CD4-positive, alpha-beta memory T cell (primary cell): ENCODE data around the gene PCDHB8. TPM values are rescaled to one million over a fixed set of nuclear protein-coding genes. Genes with fewer than 3 reads are reported as not detected.
A peak's percentile ranks its signal among the peaks of the same experiment; 100 is the strongest.
"Not testable (repeated sequence)": the region's sequence is repeated elsewhere in the genome, so short reads cannot be mapped to it uniquely, and the experiment has no call there.

Source experiments
- CTCF ChIA-PET: fragments of 350-600 bp; sonication (Branson Sonifier 250); formaldehyde crosslinking; loops from one replicate; lab custom pipeline; 2021; ENCODE audit warnings: inconsistent platforms; ENCODE audit not compliant: partially characterized antibody; lab: Charles Lee
- POLR2A ChIA-PET: fragments of 350-600 bp; sonication (Branson Sonifier 250); formaldehyde crosslinking; loops from one replicate; lab custom pipeline; 2021; ENCODE audit not compliant: partially characterized antibody; lab: Charles Lee
- DNase-seq, 5 donors: peaks; one replicate each; pipeline versions ENCODE4 v3.0.0 to v3.0.0-alpha.2; 2020 to 2022; ENCODE audit warnings: mixed read lengths in 1 of 5
- H3K27ac ChIP-seq: one replicate; pipeline ENCODE4 v1.7.0; 2013; ENCODE audit warnings: low read depth, low read length
- H3K27me3 ChIP-seq: 2 replicates; pipeline ENCODE4 v1.7.0; 2013; ENCODE audit warnings: mild to moderate bottlenecking, low read length, moderate library complexity; ENCODE audit not compliant: insufficient read depth
- H3K36me3 ChIP-seq: 2 replicates; pipeline ENCODE4 v1.7.0; 2013; ENCODE audit warnings: mild to moderate bottlenecking, low read length, moderate library complexity; ENCODE audit not compliant: insufficient read depth
- H3K4me1 ChIP-seq: 2 replicates; pipeline ENCODE4 v1.7.0; 2013; ENCODE audit warnings: mild to moderate bottlenecking, low read length, moderate library complexity; ENCODE audit not compliant: insufficient read depth
- H3K4me3 ChIP-seq, 2 donors: one replicate each; pipeline ENCODE4 v1.7.0; 2013; ENCODE audit warnings: low read length in 2 of 2, mild to moderate bottlenecking in 1 of 2
- H3K9me3 ChIP-seq, 2 donors: one replicate each; pipeline ENCODE4 v1.7.0; 2013; ENCODE audit warnings: low read length in 2 of 2, control low read depth in 1 of 2; ENCODE audit not compliant: control insufficient read depth in 1 of 2
- H3K27ac Mint-ChIP-seq, 7 donors: one replicate each; pipeline ENCODE4 v1.8.0; 2020 to 2021; ENCODE audit warnings: mixed read lengths in 7 of 7, mild to moderate bottlenecking in 6 of 7, inconsistent platforms in 3 of 7, moderate library complexity in 3 of 7
- H3K27me3 Mint-ChIP-seq, 2 donors: one replicate each; pipeline ENCODE4 v1.8.0; 2020 to 2021; ENCODE audit warnings: mixed read lengths in 2 of 2
- H3K36me3 Mint-ChIP-seq, 2 donors: one replicate each; pipeline ENCODE4 v1.8.0; 2020 to 2021; ENCODE audit warnings: mixed read lengths in 2 of 2, inconsistent platforms in 1 of 2, mild to moderate bottlenecking in 1 of 2
- H3K4me1 Mint-ChIP-seq, 4 donors: one replicate each; pipeline ENCODE4 v1.8.0; 2020 to 2021; ENCODE audit warnings: mixed read lengths in 4 of 4, mild to moderate bottlenecking in 1 of 4
- H3K4me3 Mint-ChIP-seq, 8 donors: one replicate each; pipeline ENCODE4 v1.8.0; 2020 to 2021; ENCODE audit warnings: mixed read lengths in 8 of 8, mild to moderate bottlenecking in 7 of 8, moderate library complexity in 6 of 8, inconsistent platforms in 3 of 8
- H3K9me3 Mint-ChIP-seq, 8 donors: one replicate each; pipeline ENCODE4 v1.8.0; 2020 to 2021; ENCODE audit warnings: mixed read lengths in 8 of 8, mild to moderate bottlenecking in 5 of 8, inconsistent platforms in 3 of 8, moderate library complexity in 1 of 8
- intact Hi-C: fragments of 100-400 bp; cut with micrococcal nuclease; formaldehyde crosslinking; loops from one replicate; pipeline ENCODE4 v1.15.1; 2023
- polyA plus RNA-seq, 2 donors: library from polyadenylated mRNA; unstranded; fragments of 300-500 nt; fragmentation: Illumina TruSeq; gene quantifications; one replicate each; pipeline ENCODE4 v1.2.3, GENCODE V29; 2021
- total RNA-seq, 2 experiments: library from RNA; stranded (reverse); gene quantifications; one replicate each; pipeline ENCODE4 v1.2.3, GENCODE V29; 2021

Gene PCDHB8
- total and polyA plus RNA-seq, 4 experiments from 2014 or later = not detected

DNA sequence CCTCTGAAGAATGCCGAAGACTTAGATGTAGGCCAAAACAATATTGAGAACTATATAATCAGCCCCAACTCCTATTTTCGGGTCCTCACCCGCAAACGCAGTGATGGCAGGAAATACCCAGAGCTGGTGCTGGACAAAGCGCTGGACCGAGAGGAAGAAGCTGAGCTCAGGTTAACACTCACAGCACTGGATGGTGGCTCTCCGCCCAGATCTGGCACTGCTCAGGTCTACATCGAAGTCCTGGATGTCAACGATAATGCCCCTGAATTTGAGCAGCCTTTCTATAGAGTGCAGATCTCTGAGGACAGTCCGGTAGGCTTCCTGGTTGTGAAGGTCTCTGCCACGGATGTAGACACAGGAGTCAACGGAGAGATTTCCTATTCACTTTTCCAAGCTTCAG is 37.0 kb downstream of the PCDHB8 start:
- POLR2A ChIA-PET, H3K9me3 ChIP-seq, H3K36me3 Mint-ChIP-seq, H3K4me3 ChIP-seq, H3K4me1 ChIP-seq, H3K4me1 Mint-ChIP-seq, DNase-seq, H3K36me3 ChIP-seq, H3K27ac ChIP-seq, H3K27ac Mint-ChIP-seq, H3K27me3 ChIP-seq: not testable (repeated sequence)
- Mint-ChIP-seq H3K27me3 (peaks cover 37 to 39% of the 10 kb centered on the region in 2 donors), H3K9me3 (peaks cover under 1 to 57% (median 44%) of the 10 kb centered on the region in 8 donors), H3K4me3 (peak overlapping the region in 1 of 8 donors; percentile 55)
- intact Hi-C loops = loop anchor here (2.0 kb wide), 1 partner anchor 344 kb away; no protein-coding TSS in a partner anchor
- CTCF ChIA-PET = interaction anchor here (0.8 kb wide), 1 partner anchor 12 kb away, joined by 3 read pairs; no protein-coding TSS in a partner anchor

DNA sequence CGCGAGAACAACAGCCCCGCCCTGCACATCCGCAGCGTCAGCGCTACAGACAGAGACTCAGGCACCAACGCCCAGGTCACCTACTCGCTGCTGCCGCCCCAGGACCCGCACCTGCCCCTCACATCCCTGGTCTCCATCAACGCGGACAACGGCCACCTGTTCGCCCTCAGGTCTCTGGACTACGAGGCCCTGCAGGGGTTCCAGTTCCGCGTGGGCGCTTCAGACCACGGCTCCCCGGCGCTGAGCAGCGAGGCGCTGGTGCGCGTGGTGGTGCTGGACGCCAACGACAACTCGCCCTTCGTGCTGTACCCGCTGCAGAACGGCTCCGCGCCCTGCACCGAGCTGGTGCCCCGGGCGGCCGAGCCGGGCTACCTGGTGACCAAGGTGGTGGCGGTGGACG is 37.9 kb downstream of the PCDHB8 start:
- intact Hi-C loops = loop anchor here (2.0 kb wide), 1 partner anchor 343 kb away; no protein-coding TSS in a partner anchor
- CTCF ChIA-PET, H3K36me3 Mint-ChIP-seq, H3K27me3 ChIP-seq, H3K9me3 ChIP-seq, H3K27ac Mint-ChIP-seq, DNase-seq, H3K4me3 Mint-ChIP-seq, H3K4me3 ChIP-seq, H3K27ac ChIP-seq, H3K4me1 Mint-ChIP-seq, POLR2A ChIA-PET, H3K36me3 ChIP-seq, H3K4me1 ChIP-seq: not testable (repeated sequence)
- H3K27me3 Mint-ChIP-seq = peaks cover 38 to 40% of the 10 kb centered on the region in 2 donors
- peaks cover 3 to 62% (median 42%) of the 10 kb centered on the region in 8 donors for H3K9me3 Mint-ChIP-seq

DNA sequence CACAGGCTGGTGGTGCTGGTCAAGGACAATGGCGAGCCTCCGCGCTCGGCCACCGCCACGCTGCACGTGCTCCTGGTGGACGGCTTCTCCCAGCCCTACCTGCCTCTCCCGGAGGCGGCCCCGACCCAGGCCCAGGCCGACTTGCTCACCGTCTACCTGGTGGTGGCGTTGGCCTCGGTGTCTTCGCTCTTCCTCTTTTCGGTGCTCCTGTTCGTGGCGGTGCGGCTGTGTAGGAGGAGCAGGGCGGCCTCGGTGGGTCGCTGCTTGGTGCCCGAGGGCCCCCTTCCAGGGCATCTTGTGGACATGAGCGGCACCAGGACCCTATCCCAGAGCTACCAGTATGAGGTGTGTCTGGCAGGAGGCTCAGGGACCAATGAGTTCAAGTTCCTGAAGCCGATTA is 38.4 kb downstream of the PCDHB8 start:
- H3K4me3 ChIP-seq, H3K36me3 Mint-ChIP-seq, DNase-seq, H3K36me3 ChIP-seq, H3K27me3 ChIP-seq, H3K4me1 Mint-ChIP-seq, H3K27ac Mint-ChIP-seq, CTCF ChIA-PET, H3K27ac ChIP-seq, H3K9me3 ChIP-seq, intact Hi-C loops, H3K4me1 ChIP-seq, H3K4me3 Mint-ChIP-seq, POLR2A ChIA-PET: not testable (repeated sequence)
- peaks cover 3 to 63% (median 42%) of the 10 kb centered on the region in 8 donors for H3K9me3 Mint-ChIP-seq
- peaks cover 38 to 41% of the 10 kb centered on the region in 2 donors for H3K27me3 Mint-ChIP-seq

DNA sequence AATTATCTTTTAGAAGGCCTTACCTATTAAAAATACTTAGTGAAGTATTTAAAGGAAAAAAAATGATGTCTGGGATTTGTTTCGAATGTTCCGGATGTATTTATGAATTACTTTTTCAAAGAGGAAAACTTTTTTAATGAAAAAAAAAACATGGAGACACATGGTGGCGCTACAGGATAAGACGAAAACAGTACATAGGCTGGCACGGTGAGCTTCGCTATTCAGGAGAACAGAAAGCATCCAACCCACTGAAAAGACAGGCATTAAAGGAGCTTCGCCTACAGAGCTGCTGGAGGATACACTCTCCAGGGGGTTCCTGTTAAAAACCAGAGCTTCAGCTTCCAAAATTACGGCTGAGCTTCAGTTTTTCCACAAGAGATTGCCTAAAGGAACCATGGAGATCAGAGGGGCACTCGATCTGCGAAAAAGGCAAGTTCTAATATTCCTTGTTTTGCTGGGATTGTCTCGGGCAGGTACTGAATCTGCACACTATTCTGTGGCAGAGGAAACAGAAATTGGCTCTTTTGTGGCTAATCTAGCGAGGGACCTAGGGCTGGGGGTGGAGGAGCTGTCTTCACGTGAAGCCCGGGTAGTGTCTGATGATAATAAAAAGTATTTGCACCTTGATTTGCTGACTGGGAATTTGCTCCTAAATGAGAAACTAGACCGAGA is 45.7 kb downstream of the PCDHB8 start, which contains the start of gene PCDHB14:
TSS of gene PCDHB14 (plus strand) at position 232 of the 672 bp plus-strand sequence. CDS start at position 395, 163 bp downstream.
- H3K4me1 Mint-ChIP-seq = peaks cover 0 to 6% (median 2%) of the 10 kb centered on the region in 4 donors
- no peak within 1 kb of the TSS for H3K27ac ChIP-seq
- POLR2A ChIA-PET = no interaction called here
- no peak within 1 kb of the TSS for H3K4me3 ChIP-seq
- no peaks in the 10 kb centered on the region for H3K36me3 ChIP-seq
- peaks cover 4 to 61% (median 40%) of the 10 kb centered on the region in 8 donors for H3K9me3 Mint-ChIP-seq
- no peaks in the 10 kb centered on the region for H3K36me3 Mint-ChIP-seq
- H3K4me1 ChIP-seq = no peaks in the 10 kb centered on the region
- peak in 1 of 5 donors; percentile 12 for DNase-seq
- peaks cover 30 to 47% of the 10 kb centered on the region in 2 donors for H3K27me3 Mint-ChIP-seq
- CTCF ChIA-PET = interaction anchor here (0.9 to 2.1 kb wide), 8 partner anchors 9 to 369 kb away, joined by 3 to 19 read pairs (median 4); partner anchors contain the start of gene TAF7
- H3K4me3 Mint-ChIP-seq = peak within 1 kb of the TSS; percentile 8 to 68 (median 42)
- peak within 1 kb of the TSS in 1 of 7 donors; percentile 5 for H3K27ac Mint-ChIP-seq
- peaks cover 12% of the 10 kb centered on the region for H3K27me3 ChIP-seq
- intact Hi-C loops = loop anchor here (1.0 kb wide), 1 partner anchor 341 kb away; no protein-coding TSS in a partner anchor
- no peaks in the 10 kb centered on the region for H3K9me3 ChIP-seq

DNA sequence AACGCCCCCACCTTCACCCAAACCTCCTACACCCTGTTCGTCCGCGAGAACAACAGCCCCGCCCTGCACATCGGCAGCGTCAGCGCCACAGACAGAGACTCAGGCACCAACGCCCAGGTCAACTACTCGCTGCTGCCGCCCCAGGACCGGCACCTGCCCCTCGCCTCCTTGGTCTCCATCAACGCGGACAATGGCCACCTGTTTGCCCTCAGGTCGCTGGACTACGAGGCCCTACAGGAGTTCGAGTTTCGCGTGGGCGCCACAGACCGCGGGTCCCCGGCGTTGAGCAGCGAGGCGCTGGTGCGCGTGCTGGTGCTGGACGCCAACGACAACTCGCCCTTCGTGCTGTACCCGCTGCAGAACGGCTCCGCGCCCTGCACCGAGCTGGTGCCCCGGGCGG is 47.3 kb downstream of the PCDHB8 start:
- CTCF ChIA-PET, H3K4me3 Mint-ChIP-seq, H3K4me3 ChIP-seq, H3K36me3 Mint-ChIP-seq, H3K27ac Mint-ChIP-seq, H3K36me3 ChIP-seq, H3K27ac ChIP-seq, H3K9me3 ChIP-seq, POLR2A ChIA-PET, intact Hi-C loops, H3K4me1 Mint-ChIP-seq, DNase-seq, H3K4me1 ChIP-seq: not testable (repeated sequence)
- peaks cover 12% of the 10 kb centered on the region for H3K27me3 ChIP-seq
- Mint-ChIP-seq H3K9me3 (peaks cover 2 to 53% (median 32%) of the 10 kb centered on the region in 8 donors), H3K27me3 (peaks cover 28 to 38% of the 10 kb centered on the region in 2 donors)

DNA sequence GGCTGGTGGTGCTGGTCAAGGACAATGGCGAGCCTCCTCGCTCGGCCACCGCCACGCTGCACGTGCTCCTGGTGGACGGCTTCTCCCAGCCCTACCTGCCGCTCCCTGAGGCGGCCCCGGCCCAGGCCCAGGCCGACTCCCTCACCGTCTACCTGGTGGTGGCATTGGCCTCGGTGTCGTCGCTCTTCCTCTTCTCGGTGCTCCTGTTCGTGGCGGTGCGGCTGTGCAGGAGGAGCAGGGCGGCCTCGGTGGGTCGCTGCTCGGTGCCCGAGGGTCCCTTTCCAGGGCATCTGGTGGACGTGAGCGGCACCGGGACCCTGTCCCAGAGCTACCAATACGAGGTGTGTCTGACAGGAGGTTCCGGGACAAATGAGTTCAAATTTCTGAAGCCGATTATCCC is 47.8 kb downstream of the PCDHB8 start:
- peaks cover 12% of the 10 kb centered on the region for H3K27me3 ChIP-seq
- H3K4me1 ChIP-seq, H3K27ac Mint-ChIP-seq, H3K4me3 ChIP-seq, H3K36me3 Mint-ChIP-seq, CTCF ChIA-PET, intact Hi-C loops, H3K9me3 ChIP-seq, H3K36me3 ChIP-seq, H3K4me1 Mint-ChIP-seq, POLR2A ChIA-PET, H3K4me3 Mint-ChIP-seq, DNase-seq, H3K27ac ChIP-seq: not testable (repeated sequence)
- peaks cover 2 to 48% (median 31%) of the 10 kb centered on the region in 8 donors for H3K9me3 Mint-ChIP-seq
- H3K27me3 Mint-ChIP-seq = peaks cover 27 to 32% of the 10 kb centered on the region in 2 donors
